Measurements from ENCODE around the gene DSC2. TPM values are rescaled to one million over a fixed set of nuclear protein-coding genes. Genes with fewer than 3 reads are reported as not detected.
"Not testable (repeated sequence)": the region's sequence is repeated elsewhere in the genome, so short reads cannot be mapped to it uniquely, and the experiment has no call there.

The DSC2 gene
- total and polyA plus RNA-seq, 2 donors (not counting 3 experiments of a cell fraction or from before 2014, with no cell fraction given): under 0.01 TPM; not detected in 1

DNA sequence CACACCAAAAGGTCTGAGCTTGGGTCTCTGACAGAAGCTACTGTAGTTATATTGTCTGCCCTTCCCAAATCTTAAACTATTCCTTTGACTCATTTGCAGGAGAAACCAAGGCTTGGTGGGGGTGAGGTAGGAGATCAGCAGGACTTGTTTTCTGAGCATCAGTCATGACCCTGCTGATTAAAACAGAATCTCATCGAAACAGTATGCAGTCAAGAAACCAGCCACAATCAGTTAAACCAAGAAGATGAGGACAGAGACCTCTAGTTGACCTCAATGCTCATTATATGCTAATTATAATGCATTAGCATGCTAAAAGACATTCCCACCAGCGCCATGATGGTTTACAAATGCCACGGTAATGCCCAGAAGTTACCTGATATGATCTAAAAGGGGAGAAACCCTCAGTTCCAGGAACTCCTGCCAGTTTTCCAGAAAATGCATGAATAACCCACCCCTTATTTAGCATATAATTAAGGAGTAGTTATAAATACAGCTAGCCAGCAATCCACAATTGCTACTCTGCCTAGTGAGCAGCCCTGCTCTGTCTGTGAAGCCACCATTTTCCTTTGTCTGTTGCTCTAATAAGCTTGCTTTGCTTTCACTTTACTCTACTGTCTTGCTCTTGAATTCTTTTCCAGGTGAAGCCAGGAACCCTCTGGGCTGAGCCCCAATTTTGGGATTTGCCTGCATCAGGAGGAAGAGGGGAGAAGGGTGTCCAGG lies 86.3 kb downstream of the DSC2 start:
- no peaks in the 10 kb centered on the region for H3K4me1 ChIP-seq (ENCODE audit: control insufficient read depth, extremely low read depth, insufficient read depth, low read length)
- CTCF ChIA-PET: no interaction called here
- no peaks in the 10 kb centered on the region for H3K36me3 ChIP-seq (ENCODE audit: control insufficient read depth in 2 of 2, extremely low read depth in 1 of 2, insufficient read depth in 2 of 2, low read length in 2 of 2)
- BruUV-seq (replicated peaks): no TSS peak
- H3K4me3 ChIP-seq (replicated peaks in 1 of 3; ENCODE audit: insufficient read depth in 1 of 3, low read depth in 1 of 3, low read length in 3 of 3): no peak overlapping the region
- no peak overlapping the region for H3K4me2 ChIP-seq (ENCODE audit: insufficient read depth, low read length)
- no peak overlapping the region for H2AFZ ChIP-seq (ENCODE audit: low read depth, low read length)
- intact Hi-C loops (cut with micrococcal nuclease) (no loop called here), dilution Hi-C loops (cut with MboI; ENCODE audit: extremely low pct_ligation_motif_present, low sequenced_read_pairs) (no loop called here)
- H4K20me1 ChIP-seq (replicated peaks; ENCODE audit: control insufficient read depth, extremely low read depth, insufficient read depth, low read length): no peaks in the 10 kb centered on the region
- H3K9me3 ChIP-seq (replicated peaks; ENCODE audit: control insufficient read depth, insufficient read depth, low read length): no peaks in the 10 kb centered on the region
- no peak overlapping the region for H3K9ac ChIP-seq (replicated peaks; ENCODE audit: extremely low read depth, insufficient read depth, low read length)
- no peaks in the 10 kb centered on the region for H3K9me1 ChIP-seq (replicated peaks; ENCODE audit: control insufficient read depth, extremely low read depth, insufficient read depth, low read length)
- FAIRE-seq (no peak), DNase-seq (ENCODE audit: low read depth, low spot score) (no peak)
- H3K27me3 ChIP-seq (ENCODE audit: control insufficient read depth in 2 of 2, insufficient read depth in 2 of 2, low read length in 2 of 2): no peaks in the 10 kb centered on the region
- TF ChIP-seq GATA2 (IDR thresholded peaks at IDR 0.05; ENCODE audit: insufficient read depth, insufficient read length, low read depth, low read length): no peak
- TF ChIP-seq, protein P1, sequence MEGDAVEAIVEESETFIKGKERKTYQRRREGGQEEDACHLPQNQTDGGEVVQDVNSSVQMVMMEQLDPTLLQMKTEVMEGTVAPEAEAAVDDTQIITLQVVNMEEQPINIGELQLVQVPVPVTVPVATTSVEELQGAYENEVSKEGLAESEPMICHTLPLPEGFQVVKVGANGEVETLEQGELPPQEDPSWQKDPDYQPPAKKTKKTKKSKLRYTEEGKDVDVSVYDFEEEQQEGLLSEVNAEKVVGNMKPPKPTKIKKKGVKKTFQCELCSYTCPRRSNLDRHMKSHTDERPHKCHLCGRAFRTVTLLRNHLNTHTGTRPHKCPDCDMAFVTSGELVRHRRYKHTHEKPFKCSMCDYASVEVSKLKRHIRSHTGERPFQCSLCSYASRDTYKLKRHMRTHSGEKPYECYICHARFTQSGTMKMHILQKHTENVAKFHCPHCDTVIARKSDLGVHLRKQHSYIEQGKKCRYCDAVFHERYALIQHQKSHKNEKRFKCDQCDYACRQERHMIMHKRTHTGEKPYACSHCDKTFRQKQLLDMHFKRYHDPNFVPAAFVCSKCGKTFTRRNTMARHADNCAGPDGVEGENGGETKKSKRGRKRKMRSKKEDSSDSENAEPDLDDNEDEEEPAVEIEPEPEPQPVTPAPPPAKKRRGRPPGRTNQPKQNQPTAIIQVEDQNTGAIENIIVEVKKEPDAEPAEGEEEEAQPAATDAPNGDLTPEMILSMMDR (IDR thresholded peaks at IDR 0.05; ENCODE audit: extremely low read depth in 1 of 2, insufficient read depth in 1 of 2, low read depth in 1 of 2, low read length in 2 of 2): no peak
- TF ChIP-seq EZH2 (IDR thresholded peaks at IDR 0.05; ENCODE audit: borderline replicate concordance, low read depth, low read length, severe bottlenecking): no peak
- no peak for TF ChIP-seq JUN (IDR thresholded peaks at IDR 0.05; ENCODE audit: borderline replicate concordance, insufficient read depth, insufficient read length, low read depth)
- TF ChIP-seq POLR2A (IDR thresholded peaks at IDR 0.05; ENCODE audit: low read depth, low read length): no peak
- TF ChIP-seq, protein P2, sequence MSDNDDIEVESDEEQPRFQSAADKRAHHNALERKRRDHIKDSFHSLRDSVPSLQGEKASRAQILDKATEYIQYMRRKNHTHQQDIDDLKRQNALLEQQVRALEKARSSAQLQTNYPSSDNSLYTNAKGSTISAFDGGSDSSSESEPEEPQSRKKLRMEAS (IDR thresholded peaks at IDR 0.05; ENCODE audit: insufficient read depth, insufficient read length): no peak
- no peak for TF ChIP-seq MYC (IDR thresholded peaks at IDR 0.05; ENCODE audit: low read depth, low read length)
- no peak for TF ChIP-seq POLR2AphosphoS5 (IDR thresholded peaks at IDR 0.05; ENCODE audit: insufficient read depth, low read depth, low read length)
- TF ChIP-seq FOS (IDR thresholded peaks at IDR 0.05; ENCODE audit: borderline replicate concordance, insufficient read depth, low read length): no peak
- no peaks in the 10 kb centered on the region for H3K79me2 ChIP-seq (ENCODE audit: control insufficient read depth, insufficient read depth, low read length)
- H3K27ac ChIP-seq (ENCODE audit: insufficient read depth, low read depth, low read length): no peak overlapping the region
- POLR2A ChIA-PET: no interaction called here

DNA sequence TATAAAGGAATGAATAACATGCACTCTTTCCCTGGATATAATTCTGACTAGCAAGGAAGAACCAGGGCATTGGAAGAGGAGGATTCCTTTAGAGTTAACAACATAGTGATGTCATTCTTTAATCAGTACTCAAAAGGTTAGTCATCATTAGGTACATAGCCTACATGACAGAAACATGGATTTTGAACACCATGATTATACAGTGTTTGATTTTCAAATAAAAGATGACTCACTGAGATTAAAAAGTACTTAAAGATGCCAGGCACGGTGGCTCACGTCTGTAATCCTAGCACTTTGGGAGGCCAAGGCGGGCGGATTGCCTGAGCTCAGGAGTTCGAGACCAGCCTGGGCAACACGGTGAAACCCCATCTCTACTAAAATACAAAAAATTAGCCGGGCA lies 90.8 kb downstream of the DSC2 start:
- CTCF ChIA-PET, FAIRE-seq: not testable (repeated sequence)

More for the DNA sequence above, 90.8 kb downstream of the DSC2 start:
- H3K36me3 ChIP-seq (ENCODE audit: control insufficient read depth in 2 of 2, extremely low read depth in 1 of 2, insufficient read depth in 2 of 2, low read length in 2 of 2); H3K9ac ChIP-seq (replicated peaks; ENCODE audit: extremely low read depth, insufficient read depth, low read length); H3K79me2 ChIP-seq (ENCODE audit: control insufficient read depth, insufficient read depth, low read length); H3K27ac ChIP-seq (ENCODE audit: insufficient read depth, low read depth, low read length); H3K4me2 ChIP-seq (ENCODE audit: insufficient read depth, low read length); POLR2A ChIA-PET; dilution Hi-C loops (cut with MboI; ENCODE audit: extremely low pct_ligation_motif_present, low sequenced_read_pairs); H2AFZ ChIP-seq (ENCODE audit: low read depth, low read length); intact Hi-C loops (cut with micrococcal nuclease); H3K4me1 ChIP-seq (ENCODE audit: control insufficient read depth, extremely low read depth, insufficient read depth, low read length); BruUV-seq (replicated peaks); H3K4me3 ChIP-seq (replicated peaks in 1 of 3; ENCODE audit: insufficient read depth in 1 of 3, low read depth in 1 of 3, low read length in 3 of 3); H3K9me3 ChIP-seq (replicated peaks; ENCODE audit: control insufficient read depth, insufficient read depth, low read length); DNase-seq (ENCODE audit: low read depth, low spot score); H3K27me3 ChIP-seq (ENCODE audit: control insufficient read depth in 2 of 2, insufficient read depth in 2 of 2, low read length in 2 of 2); H4K20me1 ChIP-seq (replicated peaks; ENCODE audit: control insufficient read depth, extremely low read depth, insufficient read depth, low read length); H3K9me1 ChIP-seq (replicated peaks; ENCODE audit: control insufficient read depth, extremely low read depth, insufficient read depth, low read length): not testable (repeated sequence)
